GM23338 (cell line): Measurements from ENCODE around the gene DHX8. TPM values are rescaled to one million over a fixed set of nuclear protein-coding genes. Genes with fewer than 3 reads are reported as not detected.

ENCODE experiments used
- ATAC-seq: fragments of 200-7000 bp; cut with Tn5 transposase; 3 replicates; pipeline ENCODE4 v1.9.1; 2020
- DNase-seq: peaks from one replicate; pipeline ENCODE4 v3.0.0-alpha.2; 2015; ENCODE audit warnings: low spot score
- H2AFZ ChIP-seq: fragments of 200-600 bp; sonication (generic); 2 replicates; pipeline ENCODE4 v1.8.0; 2016; ENCODE audit warnings: antibody characterized with exemption, mild to moderate bottlenecking, moderate library complexity
- H3F3A ChIP-seq: fragments of 200-600 bp; sonication (generic); replicated peaks from 2 replicates; pipeline ENCODE4 v1.8.0; 2017; ENCODE audit warnings: antibody characterized with exemption, mixed run types, low read depth
- H3K27ac ChIP-seq: fragments of 200-600 bp; sonication (generic); 2 replicates; pipeline ENCODE4 v1.6.1; 2016; ENCODE audit warnings: low read depth
- H3K27me3 ChIP-seq: fragments of 200-600 bp; sonication (generic); 2 replicates; pipeline ENCODE4 v1.8.0; 2016; ENCODE audit warnings: mild to moderate bottlenecking, mixed run types, moderate library complexity; ENCODE audit not compliant: insufficient read depth
- H3K36me3 ChIP-seq: fragments of 200-600 bp; sonication (generic); 2 replicates; pipeline ENCODE4 v1.8.0; 2016; ENCODE audit warnings: mild to moderate bottlenecking; ENCODE audit not compliant: insufficient read depth
- H3K4me1 ChIP-seq: fragments of 200-600 bp; sonication (generic); 2 replicates; pipeline ENCODE4 v1.8.0; 2016; ENCODE audit warnings: mild to moderate bottlenecking, moderate library complexity; ENCODE audit not compliant: insufficient read depth
- H3K4me2 ChIP-seq: fragments of 200-600 bp; sonication (generic); 2 replicates; pipeline ENCODE4 v1.7.1; 2017; ENCODE audit warnings: mixed run types
- H3K4me3 ChIP-seq: fragments of 200-600 bp; sonication (generic); 2 replicates; pipeline ENCODE4 v1.6.1; 2016; ENCODE audit warnings: mixed run types
- H3K79me2 ChIP-seq: fragments of 200-600 bp; sonication (generic); replicated peaks from 2 replicates; pipeline ENCODE4 v1.8.0; 2017; ENCODE audit warnings: mild to moderate bottlenecking; ENCODE audit not compliant: insufficient read depth
- H3K9me2 ChIP-seq: fragments of 200-600 bp; sonication (generic); 2 replicates; pipeline ENCODE4 v1.8.0; 2017; ENCODE audit not compliant: insufficient read depth
- H4K20me1 ChIP-seq: fragments of 200-600 bp; sonication (generic); replicated peaks from 2 replicates; pipeline ENCODE4 v1.8.0; 2017; ENCODE audit warnings: mild to moderate bottlenecking; ENCODE audit not compliant: insufficient read depth
- H3K27ac Mint-ChIP-seq: 2 replicates; pipeline ENCODE4 v1.8.0; 2020; ENCODE audit warnings: inconsistent platforms, mild to moderate bottlenecking, moderate library complexity, mixed read lengths
- H3K27me3 Mint-ChIP-seq: 3 replicates; pipeline ENCODE4 v1.8.0; 2022; ENCODE audit warnings: low read depth, mild to moderate bottlenecking, moderate library complexity, mixed read lengths, inconsistent platforms; ENCODE audit not compliant: insufficient read depth, poor library complexity
- H3K36me3 Mint-ChIP-seq: 3 replicates; pipeline ENCODE4 v1.8.0; 2021; ENCODE audit warnings: low read depth, mild to moderate bottlenecking, inconsistent platforms, moderate library complexity, mixed read lengths
- H3K4me1 Mint-ChIP-seq: 3 replicates; pipeline ENCODE4 v1.8.0; 2020; ENCODE audit warnings: mild to moderate bottlenecking, inconsistent platforms, mixed read lengths
- H3K4me3 Mint-ChIP-seq: 3 replicates; pipeline ENCODE4 v1.8.0; 2021; ENCODE audit warnings: moderate library complexity, mild to moderate bottlenecking, inconsistent platforms, mixed read lengths
- H3K9me3 Mint-ChIP-seq: 3 replicates; pipeline ENCODE4 v1.8.0; 2020; ENCODE audit warnings: moderate library complexity, mild to moderate bottlenecking, inconsistent platforms, mixed read lengths
- CREB1 ChIP-seq: fragments of 250-450 bp; sonication (Bioruptor Pico); IDR thresholded peaks from 2 replicates; pipeline ENCODE4 v1.5.0; 2020; ENCODE audit warnings: low read depth, mild to moderate bottlenecking, moderate library complexity
- CTCF ChIP-seq, 2 experiments: fragments of 200-600 bp in 1 of 2; sonication (generic) in 1 of 2; conservative IDR thresholded peaks; 2 replicates each; pipeline versions ENCODE4 v1.5.1 to v1.6.1; 2016 to 2017; ENCODE audit warnings: antibody characterized with exemption in 2 of 2, low read depth in 2 of 2, mild to moderate bottlenecking in 2 of 2, moderate library complexity in 1 of 2
- ETS1 ChIP-seq: IDR thresholded peaks from 2 replicates; pipeline ENCODE4 v1.6.1; 2016; ENCODE audit warnings: antibody characterized with exemption
- EZH2 ChIP-seq: fragments of 200-600 bp; sonication (generic); IDR thresholded peaks from one replicate; pipeline ENCODE4 v1.8.0; 2017; ENCODE audit warnings: antibody characterized with exemption, mild to moderate bottlenecking, low read depth; ENCODE audit not compliant: unreplicated experiment
- EZH2phosphoT487 ChIP-seq: fragments of 200-600 bp; sonication (generic); IDR thresholded peaks from one replicate; pipeline ENCODE4 v1.8.1; 2018; ENCODE audit warnings: antibody characterized with exemption; ENCODE audit not compliant: unreplicated experiment
- JUNB ChIP-seq: IDR thresholded peaks from one replicate; pipeline ENCODE4 v1.6.1; 2016; ENCODE audit warnings: antibody characterized with exemption; ENCODE audit not compliant: unreplicated experiment
- POLR2AphosphoS5 ChIP-seq: IDR thresholded peaks from 2 replicates; pipeline ENCODE4 v1.6.1; 2016; ENCODE audit warnings: antibody characterized with exemption, low read depth
- REST ChIP-seq: IDR thresholded peaks from one replicate; pipeline ENCODE4 v1.6.1; 2018; ENCODE audit warnings: antibody characterized with exemption; ENCODE audit not compliant: unreplicated experiment
- STAT1 ChIP-seq: IDR thresholded peaks from one replicate; pipeline ENCODE4 v1.6.1; 2016; ENCODE audit warnings: antibody characterized with exemption; ENCODE audit not compliant: unreplicated experiment
- ZNF114 ChIP-seq: fragments of 250-450 bp; sonication (Bioruptor Pico); IDR thresholded peaks from 2 replicates; pipeline ENCODE4 v1.5.0; 2020; ENCODE audit warnings: mild to moderate bottlenecking, moderate library complexity
- ZNF331 ChIP-seq: fragments of 250-450 bp; sonication (Bioruptor Pico); IDR thresholded peaks from 2 replicates; pipeline ENCODE4 v1.5.0; 2020; ENCODE audit warnings: low read depth, mild to moderate bottlenecking, moderate library complexity
- polyA plus RNA-seq: library from polyadenylated mRNA; unstranded; fragments of >200 nt; fragmentation: Nextera tagmentation; extraction: Ambion mirVana; gene quantifications from 2 replicates; pipeline ENCODE4 v1.2.1, GENCODE V29; 2016
- total RNA-seq: library from RNA; depleted of rRNA; stranded (reverse); fragments of >200 nt; shearing (Covaris generic); gene quantifications from 2 replicates; pipeline ENCODE4 v1.2.3, GENCODE V29; 2014

The DHX8 gene
- total and polyA plus RNA-seq, 2 experiments from 2014 or later: 35.3 to 81.1 TPM

GRCh38 chr17:43532581-43532980, 48.8 kb downstream of the DHX8 start:
- H3F3A ChIP-seq: peaks cover 37% of the 10 kb centered on the region
- Mint-ChIP-seq H3K27me3 (peaks cover 26% of the 10 kb centered on the region), H3K4me1 (peaks cover 72% of the 10 kb centered on the region), H3K27ac (peak overlapping the region; percentile 38; the same call in 1 of the 2 replicates), H3K4me3 (no peak overlapping the region), H3K9me3 (no peaks in the 10 kb centered on the region), H3K36me3 (peaks cover 78% of the 10 kb centered on the region)
- H3K4me2 ChIP-seq: no peak overlapping the region
- peaks cover 58% of the 10 kb centered on the region for H3K4me1 ChIP-seq
- no peak overlapping the region for H2AFZ ChIP-seq
- DNase-seq (no peak), ATAC-seq (no peak)
- 0 out of 2 replicates have a peak, but pooled peaks cover 15% of the 10 kb centered on the region for H4K20me1 ChIP-seq
- no peaks in the 10 kb centered on the region for H3K9me2 ChIP-seq
- TF ChIP-seq REST (no peak), CTCF (conservative IDR thresholded peaks at IDR 0.05; ENCODE audit: low read depth in 2 of 2) (no peak), STAT1 (no peak), EZH2 (no peak), ETS1 (no peak), JUNB (no peak), POLR2AphosphoS5 (no peak), ZNF331 (CRISPR knock-in tag) (no peak), CREB1 (no peak), EZH2phosphoT487 (no peak), ZNF114 (CRISPR knock-in tag) (no peak)
- H3K4me3 ChIP-seq: no peak overlapping the region
- peaks cover 18% of the 10 kb centered on the region; the same call in 1 of the 2 replicates for H3K36me3 ChIP-seq
- H3K27ac ChIP-seq: no peak overlapping the region
- H3K27me3 ChIP-seq: no peaks in the 10 kb centered on the region
- peaks cover 33% of the 10 kb centered on the region for H3K79me2 ChIP-seq
